Mucosa of rectum (tissue), 2 donors: ENCODE results near the gene TLX1.

Experiments
- H3K27ac ChIP-seq, 2 donors: one replicate each; pipeline ENCODE4 v1.7.0; 2013; ENCODE audit warnings: inconsistent platforms in 2 of 2, low read depth in 2 of 2, low read length in 2 of 2
- H3K27me3 ChIP-seq, 2 donors: one replicate each; pipeline ENCODE4 v1.7.0; 2013; ENCODE audit warnings: low read length in 2 of 2; ENCODE audit not compliant: control insufficient read depth in 2 of 2, insufficient read depth in 2 of 2
- H3K36me3 ChIP-seq, 2 donors: one replicate each; pipeline ENCODE4 v1.7.0; 2013; ENCODE audit warnings: low read length in 2 of 2; ENCODE audit not compliant: control insufficient read depth in 2 of 2, insufficient read depth in 2 of 2
- H3K4me1 ChIP-seq, 2 donors: one replicate each; pipeline ENCODE4 v1.7.0; 2013; ENCODE audit warnings: low read length in 2 of 2, mild to moderate bottlenecking in 1 of 2; ENCODE audit not compliant: control insufficient read depth in 2 of 2, insufficient read depth in 2 of 2
- H3K4me3 ChIP-seq, 2 donors: one replicate each; pipeline ENCODE4 v1.7.0; 2013; ENCODE audit warnings: low read length in 2 of 2
- H3K9ac ChIP-seq, 2 donors: one replicate each; pipeline ENCODE4 v1.7.0; 2013; ENCODE audit warnings: low read length in 2 of 2, low read depth in 1 of 2, mild to moderate bottlenecking in 1 of 2
- H3K9me3 ChIP-seq, 2 donors: one replicate each; pipeline ENCODE4 v1.7.0; 2013; ENCODE audit warnings: low read length in 2 of 2; ENCODE audit not compliant: control insufficient read depth in 2 of 2
- donor health status: healthy.
- donor health status: Normal muscosa, but diverticular disease.

Gene TLX1

DNA sequence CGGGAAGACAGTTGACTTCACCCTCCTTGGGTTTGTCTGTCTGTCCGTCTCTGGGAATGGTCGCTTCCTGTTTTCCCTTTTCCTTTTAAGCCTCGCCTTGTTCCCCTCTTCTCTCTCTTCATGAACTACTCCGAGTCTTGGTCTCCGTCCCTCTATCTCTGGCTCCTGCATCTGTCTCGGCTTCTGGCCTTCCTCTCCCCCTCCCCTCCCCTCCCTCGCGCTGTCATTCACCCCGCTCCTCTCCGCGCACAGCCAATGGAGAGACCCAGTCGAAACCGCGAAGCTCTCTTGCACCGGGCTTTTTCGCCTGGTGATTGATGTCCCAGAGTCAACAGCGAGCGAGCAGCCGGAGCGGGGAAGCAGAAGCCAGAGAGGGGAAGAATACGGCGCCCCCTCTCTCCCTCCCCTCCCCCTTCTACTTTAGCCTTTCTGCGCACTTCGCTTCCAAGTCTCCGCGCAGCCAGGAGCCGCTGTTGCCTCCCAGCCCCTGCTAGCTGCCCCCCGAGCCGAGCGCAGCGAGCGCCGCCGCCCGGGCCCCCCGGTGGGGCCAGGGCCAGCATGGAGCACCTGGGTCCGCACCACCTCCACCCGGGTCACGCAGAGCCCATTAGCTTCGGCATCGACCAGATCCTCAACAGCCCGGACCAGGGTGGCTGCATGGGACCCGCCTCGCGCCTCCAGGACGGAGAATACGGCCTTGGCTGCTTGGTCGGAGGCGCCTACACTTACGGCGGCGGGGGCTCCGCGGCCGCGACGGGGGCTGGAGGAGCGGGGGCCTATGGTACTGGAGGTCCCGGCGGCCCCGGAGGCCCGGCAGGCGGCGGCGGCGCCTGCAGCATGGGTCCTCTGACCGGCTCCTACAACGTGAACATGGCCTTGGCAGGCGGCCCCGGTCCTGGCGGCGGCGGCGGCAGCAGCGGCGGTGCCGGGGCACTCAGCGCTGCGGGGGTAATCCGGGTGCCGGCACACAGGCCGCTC is at the start of gene TLX1:
Gene TLX1, plus strand, starts transcription at position 317 of the 978 bp plus-strand sequence. Its CDS starts 242 bp downstream, at position 559.
- peaks cover 0 to 3% of the 10 kb centered on the region in 2 donors for H3K4me1 ChIP-seq
- no peaks in the 10 kb centered on the region for H3K36me3 ChIP-seq
- no peak within 1 kb of the TSS for H3K9ac ChIP-seq
- no peak within 1 kb of the TSS for H3K27ac ChIP-seq
- no peak within 1 kb of the TSS for H3K4me3 ChIP-seq
- peaks cover 73 to 75% of the 10 kb centered on the region in 2 donors for H3K27me3 ChIP-seq
- no peaks in the 10 kb centered on the region for H3K9me3 ChIP-seq

DNA sequence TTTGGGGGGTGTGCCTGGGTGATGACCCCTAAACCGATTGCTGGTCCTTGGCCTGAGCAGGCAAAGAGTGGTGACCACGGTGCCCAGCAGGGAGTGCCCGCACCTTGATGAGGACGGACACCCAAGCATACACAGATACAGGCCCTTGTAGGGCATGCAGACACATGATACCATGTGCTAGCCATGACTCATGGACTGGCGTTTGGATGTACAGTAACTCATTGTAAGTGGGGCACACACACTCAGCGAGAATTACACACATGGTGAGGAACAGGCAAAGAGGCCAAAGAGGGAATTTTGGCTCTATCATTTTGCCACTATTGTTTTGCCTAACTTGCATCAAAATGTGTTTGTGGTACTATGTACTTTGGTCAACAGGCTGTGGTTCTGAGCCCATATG is 45.3 kb upstream of the TLX1 start:
- Histone ChIP-seq H3K36me3 (no peaks in the 10 kb centered on the region), H3K27ac (no peak overlapping the region), H3K9ac (no peak overlapping the region), H3K4me1 (peaks cover 0 to 6% of the 10 kb centered on the region in 2 donors), H3K9me3 (no peaks in the 10 kb centered on the region), H3K27me3 (peaks cover 20 to 28% of the 10 kb centered on the region in 2 donors), H3K4me3 (no peak overlapping the region)

DNA sequence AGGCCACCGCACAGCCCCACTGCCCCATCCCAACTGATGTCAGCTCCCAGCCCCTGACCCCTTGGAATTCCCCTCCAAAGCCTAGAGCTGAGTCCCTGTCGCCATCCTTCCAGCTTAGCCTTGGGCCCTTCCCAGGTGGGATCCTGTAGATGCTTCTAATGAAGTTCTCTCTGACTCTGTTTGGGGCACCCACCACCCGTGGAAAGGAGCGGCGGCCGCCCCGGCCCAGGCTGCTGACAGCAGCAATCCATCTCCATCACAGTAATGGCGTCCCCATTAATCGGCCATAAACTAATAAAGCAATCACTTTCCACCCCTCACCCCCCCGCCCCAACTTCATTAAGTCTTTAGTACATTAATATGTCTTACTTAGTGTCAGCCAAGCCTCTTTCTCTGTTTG is 43.7 kb upstream of the TLX1 start:
- H3K27ac ChIP-seq, result no peak overlapping the region
- H3K9me3 ChIP-seq, result no peaks in the 10 kb centered on the region
- peaks cover 15 to 30% of the 10 kb centered on the region in 2 donors for H3K27me3 ChIP-seq
- H3K4me1 ChIP-seq, result peaks cover 0 to 6% of the 10 kb centered on the region in 2 donors
- H3K36me3 ChIP-seq, result no peaks in the 10 kb centered on the region
- H3K9ac ChIP-seq, result no peak overlapping the region
- no peak overlapping the region for H3K4me3 ChIP-seq

DNA sequence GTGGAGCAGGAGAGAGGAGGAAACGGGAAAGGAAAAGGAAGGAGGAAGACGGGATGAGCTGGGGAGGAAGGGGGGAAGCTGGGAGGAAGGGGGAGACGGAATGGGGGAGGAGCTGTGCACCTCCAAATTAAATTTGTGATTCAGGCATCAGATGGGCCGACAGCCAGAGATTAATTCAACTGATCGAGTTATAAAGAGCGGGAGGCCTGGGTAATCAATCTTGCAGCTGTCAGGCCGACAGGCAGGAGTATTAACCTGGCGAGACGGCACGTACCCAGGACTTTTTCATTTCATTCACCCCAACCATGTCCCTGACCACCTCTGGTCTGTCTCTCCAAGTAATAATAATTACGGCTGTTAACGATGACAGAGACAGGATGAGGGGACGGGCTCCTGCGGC is 43.1 kb upstream of the TLX1 start:
- no peak overlapping the region for H3K9ac ChIP-seq
- H3K27me3 ChIP-seq, result peaks cover 14 to 26% of the 10 kb centered on the region in 2 donors
- H3K9me3 ChIP-seq, result no peaks in the 10 kb centered on the region
- no peaks in the 10 kb centered on the region for H3K36me3 ChIP-seq
- H3K4me3 ChIP-seq, result no peak overlapping the region
- no peak overlapping the region for H3K27ac ChIP-seq
- H3K4me1 ChIP-seq, result peaks cover 0 to 6% of the 10 kb centered on the region in 2 donors

DNA sequence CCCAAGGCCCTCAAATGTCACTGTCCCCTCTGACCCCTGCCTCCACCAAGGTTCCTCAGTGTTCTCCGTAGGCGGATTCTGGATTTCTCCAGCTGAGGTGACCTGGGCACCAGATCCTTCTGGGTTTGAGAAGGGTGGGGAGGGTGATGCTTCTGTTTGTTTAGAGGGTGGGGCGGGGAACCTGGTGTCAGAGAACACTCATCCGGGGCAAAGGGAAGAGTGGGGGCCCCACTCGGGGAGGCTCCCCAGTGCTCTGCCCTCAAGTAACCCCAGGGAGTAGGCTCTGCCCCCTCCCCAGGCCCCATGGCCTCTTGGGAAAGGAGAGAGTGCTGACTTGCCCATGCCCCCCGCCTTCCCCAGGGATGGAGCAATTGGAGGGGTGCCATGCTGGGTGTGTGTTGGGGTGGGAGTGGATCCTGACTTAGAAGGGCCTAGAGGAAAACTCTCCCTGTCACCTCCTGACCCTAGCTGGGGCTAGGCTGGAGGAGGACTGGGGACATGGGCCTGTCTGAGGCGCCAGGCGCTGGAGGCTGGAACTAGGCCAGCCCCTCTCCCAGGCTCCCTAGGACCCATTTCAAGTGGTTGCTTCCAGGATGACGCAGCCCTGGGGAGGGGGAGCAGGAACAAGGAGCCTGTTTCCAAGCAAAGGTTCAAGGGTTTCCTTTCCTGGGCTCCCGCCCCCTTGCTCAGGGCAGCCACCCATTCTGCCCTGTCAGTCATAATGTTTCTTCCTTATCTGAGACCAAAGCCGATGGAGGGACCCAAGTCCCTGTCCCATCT is 41.4 kb upstream of the TLX1 start:
- no peak overlapping the region for H3K27ac ChIP-seq
- H3K4me3 ChIP-seq, result no peak overlapping the region
- H3K27me3 ChIP-seq, result peaks cover 13 to 24% of the 10 kb centered on the region in 2 donors
- H3K4me1 ChIP-seq, result peaks cover 0 to 6% of the 10 kb centered on the region in 2 donors
- H3K36me3 ChIP-seq, result no peaks in the 10 kb centered on the region
- no peaks in the 10 kb centered on the region for H3K9me3 ChIP-seq
- H3K9ac ChIP-seq, result no peak overlapping the region

DNA sequence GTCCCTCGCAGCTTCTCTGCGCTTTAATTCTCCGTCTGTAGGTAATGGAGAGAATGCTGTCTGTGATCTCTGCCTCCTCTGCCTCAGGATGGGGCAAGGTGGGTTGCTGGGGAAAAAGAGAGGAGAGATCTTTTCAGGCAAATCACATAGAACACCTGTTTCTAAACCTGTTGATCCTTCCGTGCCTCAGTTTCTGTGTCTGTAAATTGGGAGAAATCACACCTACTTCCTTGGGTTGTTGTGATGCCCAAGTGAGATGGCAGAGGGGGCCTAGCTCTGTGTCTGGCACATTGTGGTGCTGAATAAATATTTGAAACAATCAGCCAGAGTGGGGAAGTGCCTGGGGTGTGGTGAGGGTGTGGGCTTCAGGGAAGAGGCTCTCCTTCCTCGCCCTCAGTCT is 40.5 kb upstream of the TLX1 start:
- Histone ChIP-seq H3K4me1 (peaks cover 4 to 10% of the 10 kb centered on the region in 2 donors), H3K27ac (no peak overlapping the region), H3K9me3 (no peaks in the 10 kb centered on the region), H3K36me3 (no peaks in the 10 kb centered on the region), H3K4me3 (no peak overlapping the region), H3K27me3 (peaks cover 12 to 19% of the 10 kb centered on the region in 2 donors), H3K9ac (no peak overlapping the region)

DNA sequence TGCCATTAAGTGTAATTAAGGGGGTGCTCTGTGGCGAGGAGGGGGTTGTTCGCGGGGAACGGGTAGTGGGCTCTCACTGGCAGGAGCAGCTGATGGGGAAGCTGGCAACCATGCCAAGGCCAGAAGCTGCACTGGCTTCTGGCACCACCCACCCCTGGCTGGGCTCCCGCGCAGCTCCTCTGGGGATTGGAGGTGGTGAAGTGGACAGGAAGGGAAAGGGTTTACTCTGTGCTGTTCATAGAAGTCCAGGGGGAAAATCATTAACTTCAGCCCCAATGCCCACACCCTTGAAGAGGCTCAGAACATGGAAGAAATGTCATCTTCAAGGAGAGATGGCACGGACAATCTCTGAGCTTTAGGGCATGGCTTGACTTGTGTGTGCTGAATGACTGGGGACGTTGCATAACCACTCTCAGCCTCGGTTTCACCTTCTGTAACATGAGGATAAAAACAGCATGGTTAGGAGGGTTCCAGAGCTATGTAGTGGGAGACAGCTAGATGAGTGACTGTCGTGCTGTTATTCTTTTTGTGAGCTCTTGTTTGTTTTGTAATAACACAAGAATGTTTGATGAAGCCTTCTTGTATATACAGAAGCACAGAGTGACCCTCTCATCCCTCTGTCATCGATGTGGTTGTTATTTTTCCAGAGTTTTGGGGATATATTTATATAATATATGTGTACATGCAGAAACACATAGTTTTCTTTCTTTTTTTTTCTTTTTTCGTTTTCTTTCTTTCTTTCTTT is 39.4 kb upstream of the TLX1 start:
- Histone ChIP-seq H3K4me3 (no peak overlapping the region), H3K27me3 (peaks cover 10 to 21% of the 10 kb centered on the region in 2 donors), H3K9ac (no peak overlapping the region), H3K9me3 (no peaks in the 10 kb centered on the region), H3K27ac (no peak overlapping the region), H3K4me1 (peaks cover 4 to 10% of the 10 kb centered on the region in 2 donors), H3K36me3 (no peaks in the 10 kb centered on the region)

DNA sequence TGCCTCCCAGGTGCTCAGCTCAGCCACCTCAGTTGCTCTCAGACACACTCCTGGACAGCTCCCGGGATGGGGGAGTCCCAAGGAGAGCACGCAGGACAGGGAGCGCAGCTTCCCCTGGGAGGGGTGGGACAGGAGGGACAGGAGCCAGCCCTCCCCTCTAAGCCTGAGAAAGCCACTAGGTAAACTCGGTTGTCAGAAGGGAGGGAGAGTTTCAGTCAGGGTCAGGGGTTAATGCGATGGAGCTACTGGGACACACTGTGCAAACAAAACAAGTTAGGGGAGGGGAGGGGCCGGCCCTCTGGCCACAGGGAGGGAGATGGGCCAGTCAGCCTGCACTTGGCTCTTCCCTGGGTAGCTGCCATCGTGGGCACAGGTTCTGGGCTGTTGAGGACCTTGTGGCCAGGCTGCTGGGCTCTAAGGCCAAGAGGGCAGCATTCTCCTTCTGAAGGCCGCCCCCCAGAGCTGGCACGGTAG is 38.2 kb upstream of the TLX1 start:
- H3K36me3 ChIP-seq, result no peaks in the 10 kb centered on the region
- peaks cover 4 to 10% of the 10 kb centered on the region in 2 donors for H3K4me1 ChIP-seq
- peaks cover 11 to 12% of the 10 kb centered on the region in 2 donors for H3K27me3 ChIP-seq
- no peak overlapping the region for H3K9ac ChIP-seq
- no peak overlapping the region for H3K4me3 ChIP-seq
- no peaks in the 10 kb centered on the region for H3K9me3 ChIP-seq
- no peak overlapping the region for H3K27ac ChIP-seq

DNA sequence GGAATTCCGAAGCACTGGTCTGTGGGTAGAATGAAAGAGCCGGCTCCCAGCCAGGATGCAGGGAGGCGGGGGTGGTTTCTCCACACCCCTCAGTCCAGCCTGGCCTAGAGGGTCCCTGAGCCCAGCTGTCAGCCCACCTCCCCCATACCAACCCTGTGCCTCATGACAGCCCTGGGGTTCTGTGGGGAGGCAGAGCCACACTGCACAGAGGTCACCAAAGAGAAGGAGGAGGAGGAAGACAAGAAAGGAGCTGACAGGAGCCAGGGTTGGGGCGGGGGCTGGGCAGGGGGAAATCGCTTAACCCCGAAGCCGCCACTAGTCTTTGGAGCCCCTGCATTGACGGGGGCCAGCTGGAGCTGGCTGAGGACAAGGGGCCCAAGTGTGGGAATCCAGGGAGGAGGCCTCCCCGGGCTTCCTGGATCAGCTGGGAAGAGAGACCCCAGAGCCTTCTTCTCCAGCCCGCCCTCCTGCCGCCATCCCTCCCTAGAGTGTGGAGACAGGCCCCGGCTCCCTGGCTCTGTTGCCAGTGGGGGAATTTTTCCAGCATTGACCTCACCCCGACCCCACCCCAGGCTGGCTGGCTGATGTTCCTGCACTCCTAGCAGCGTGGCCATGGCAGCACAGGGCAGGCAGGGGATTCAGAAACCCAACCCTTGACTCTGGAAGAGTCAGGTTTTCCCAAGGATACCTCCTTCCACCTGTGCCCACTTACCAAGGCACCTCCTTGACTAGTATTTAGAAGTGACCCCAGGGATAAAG is 36.8 kb upstream of the TLX1 start:
- H3K27me3 ChIP-seq, result peaks cover 11 to 13% of the 10 kb centered on the region in 2 donors
- H3K36me3 ChIP-seq, result no peaks in the 10 kb centered on the region
- no peaks in the 10 kb centered on the region for H3K9me3 ChIP-seq
- peak overlapping the region in 1 of 2 donors; percentile 54 for H3K27ac ChIP-seq
- peaks cover 4 to 7% of the 10 kb centered on the region in 2 donors for H3K4me1 ChIP-seq
- H3K4me3 ChIP-seq, result no peak overlapping the region
- H3K9ac ChIP-seq, result no peak overlapping the region
